GM21619 (cell line): ENCODE results near the gene PDPR.
"Not testable (repeated sequence)": the region's sequence is repeated elsewhere in the genome, so short reads cannot be mapped to it uniquely, and the experiment has no call there.

ENCODE experiments used
- ATAC-seq: cut with Tn5 transposase; IDR thresholded peaks from one replicate; pipeline ENCODE4 v1.9.1; 2021; ENCODE audit not compliant: unreplicated experiment

PDPR gene

DNA sequence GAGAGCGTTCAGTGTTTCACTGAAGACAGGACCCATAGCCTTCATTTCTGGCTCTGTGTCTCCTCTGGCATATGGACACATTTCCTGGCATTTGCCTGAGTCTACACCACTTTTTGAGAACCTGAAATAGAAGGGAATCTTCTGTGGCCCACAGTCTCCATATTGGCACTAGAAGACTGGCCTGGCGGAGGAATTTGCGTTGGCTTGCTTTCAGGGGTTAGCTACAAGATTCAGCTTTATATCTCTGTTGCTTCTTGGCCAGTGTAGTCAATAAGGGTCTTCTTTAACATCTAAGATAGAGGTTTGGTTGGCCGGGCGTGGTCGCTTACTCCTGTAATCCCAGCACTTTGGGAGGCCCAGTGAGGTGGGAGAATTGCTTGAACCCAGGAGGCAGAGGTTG is 46.7 kb downstream of the PDPR start:
- no peak for ATAC-seq

DNA sequence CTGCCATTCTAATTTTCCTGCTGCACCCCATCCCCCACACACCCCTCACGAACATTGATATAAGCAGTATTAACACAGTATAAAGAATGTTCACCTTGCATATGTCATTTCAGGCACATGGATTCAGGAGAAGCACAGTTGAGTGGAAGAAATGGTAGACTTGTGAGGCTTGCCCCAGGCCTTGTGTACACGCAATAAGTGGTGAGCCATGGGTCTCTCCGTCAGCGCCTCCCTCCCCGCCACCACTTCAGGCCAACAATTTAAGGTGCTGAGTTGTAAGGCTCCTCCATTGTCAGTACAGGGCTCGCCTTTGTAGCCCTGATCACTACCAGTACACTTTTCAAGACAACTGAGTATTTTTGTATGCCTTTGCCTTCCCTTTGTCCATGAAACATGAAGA is 47.2 kb downstream of the PDPR start:
- ATAC-seq, result no peak

- ATAC-seq, result no peak
Observed at GRCh38 chr16:70162041-70162451, 47.9 kb downstream of the PDPR start.

DNA sequence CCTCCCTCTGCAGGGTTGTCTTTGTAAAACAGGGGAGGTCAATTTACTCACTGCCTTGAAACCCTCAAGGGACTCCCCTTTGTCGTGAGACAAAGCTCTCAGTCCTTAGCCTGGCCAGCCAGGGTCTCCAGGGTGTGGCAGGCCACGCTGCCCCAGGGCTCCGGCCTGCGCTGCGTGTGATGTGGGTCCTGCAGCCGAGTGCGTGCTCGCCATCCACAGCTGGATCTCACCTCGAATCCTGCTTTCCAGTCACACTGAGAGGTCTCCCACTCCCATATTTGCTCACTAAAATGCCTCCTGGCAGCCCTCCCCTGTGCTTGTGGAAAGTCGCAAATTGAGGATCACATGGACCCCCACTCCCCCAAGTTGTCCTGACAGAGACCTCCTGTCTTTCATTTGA is 49.5 kb downstream of the PDPR start:
- ATAC-seq, result no peak

GRCh38 chr16:70166688-70167087 is 52.6 kb downstream of the PDPR start:
- not testable (repeated sequence) for ATAC-seq

DNA sequence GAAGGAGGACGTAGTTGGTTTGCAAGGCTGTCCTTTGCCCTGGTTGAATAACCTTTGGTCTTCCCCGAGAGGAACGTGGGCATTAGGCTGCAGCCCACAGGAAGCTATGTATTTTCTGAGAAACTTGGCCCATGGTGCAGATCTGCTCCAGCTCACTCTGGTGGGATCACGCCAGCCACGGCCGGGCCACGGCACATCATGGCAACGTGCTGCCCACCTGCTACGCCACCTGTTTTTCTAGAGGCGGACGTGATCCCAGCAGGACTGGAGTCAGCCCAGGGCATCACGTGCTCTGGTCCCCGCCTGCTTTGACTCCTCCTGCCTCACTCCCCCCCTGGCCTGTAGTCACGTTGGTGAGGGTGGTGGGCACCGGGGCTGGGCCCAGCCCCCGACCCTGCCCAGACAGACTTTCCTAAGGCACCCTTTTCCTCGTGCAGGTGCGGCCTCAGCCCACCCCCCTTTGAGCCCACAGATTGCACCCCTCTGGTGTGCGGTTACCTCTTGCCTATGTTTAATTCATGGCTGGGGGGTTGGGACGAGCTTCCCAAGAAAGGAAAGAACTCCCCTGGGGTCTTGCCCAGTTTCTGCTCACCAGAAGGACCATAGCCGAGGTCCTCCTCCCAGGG is 59.2 kb downstream of the PDPR start, which contains the start of gene CLEC18C:
TSS of gene CLEC18C (plus strand) at position 576 of the 626 bp plus-strand sequence. CDS start 492 bp downstream, outside the sequence.
- ATAC-seq, result not testable (repeated sequence)

- not testable (repeated sequence) for ATAC-seq
Observed at GRCh38 chr16:70173916-70174315, 59.8 kb downstream of the PDPR start.

DNA sequence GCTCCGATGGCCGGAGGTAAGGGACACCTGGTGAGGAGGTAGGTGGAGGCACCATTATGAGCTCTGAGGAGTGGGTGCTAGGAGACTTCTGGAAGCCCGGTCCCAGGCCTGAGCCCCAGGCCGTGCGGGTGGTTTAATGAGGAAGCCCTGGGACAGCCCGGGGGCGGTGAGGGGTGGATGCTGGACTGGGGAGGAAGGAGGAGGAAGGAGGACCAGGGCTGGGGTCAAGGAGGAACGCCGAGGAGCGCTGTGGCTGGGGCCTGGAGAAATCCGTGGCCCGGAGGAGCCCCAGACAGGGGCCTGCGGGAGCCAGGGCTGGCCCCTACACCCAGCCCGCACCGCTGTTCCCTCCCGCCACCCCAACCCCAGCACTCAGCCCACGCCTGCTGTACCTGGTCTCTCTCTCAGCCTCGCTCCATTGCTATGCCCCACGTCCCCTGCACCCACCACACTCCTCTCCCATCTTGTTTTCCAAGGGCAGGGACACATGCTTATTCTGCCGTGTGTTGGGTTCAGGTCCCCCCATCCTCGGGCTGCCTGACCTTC is 60.3 kb downstream of the PDPR start:
- not testable (repeated sequence) for ATAC-seq

- not testable (repeated sequence) for ATAC-seq
Observed at GRCh38 chr16:70187858-70188607, 73.9 kb downstream of the PDPR start.

DNA sequence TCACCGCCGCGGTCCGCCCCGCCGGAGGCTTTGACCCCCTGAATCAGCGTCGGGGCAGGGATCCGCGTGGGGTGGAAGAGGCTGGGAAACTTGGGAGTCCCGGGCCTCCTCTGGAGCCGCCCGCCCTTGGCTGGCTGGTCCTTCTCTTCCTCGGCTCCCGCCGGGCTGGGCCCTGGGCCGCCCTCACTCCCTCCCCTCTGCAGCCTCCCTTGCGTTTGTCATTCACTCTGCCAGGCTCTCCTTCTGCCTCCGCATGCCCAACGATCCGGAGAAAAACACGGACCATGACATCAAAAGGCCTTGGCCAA is 74.4 kb downstream of the PDPR start:
- ATAC-seq, result not testable (repeated sequence)

DNA sequence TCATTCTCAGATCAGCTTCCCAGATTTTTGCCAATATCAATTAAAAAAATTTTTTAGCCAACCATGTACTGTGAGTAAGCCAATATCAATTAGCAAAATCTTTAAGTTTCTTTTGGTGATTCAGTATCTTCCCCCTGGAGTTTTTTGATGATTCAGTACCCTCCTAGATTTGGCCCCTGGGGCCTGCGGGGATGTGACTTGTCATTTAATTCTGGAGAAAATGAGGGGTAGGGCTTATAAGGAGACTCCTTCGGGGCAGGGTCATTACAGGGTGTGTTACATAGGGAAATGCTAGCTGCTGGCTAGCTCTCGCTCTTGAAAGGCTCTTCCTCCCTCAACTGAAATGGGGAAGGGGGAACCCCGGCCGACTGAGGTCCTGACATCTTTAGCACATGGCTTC is 76.4 kb downstream of the PDPR start:
- not testable (repeated sequence) for ATAC-seq

- not testable (repeated sequence) for ATAC-seq
Observed at GRCh38 chr16:70196683-70197300, 82.7 kb downstream of the PDPR start.

DNA sequence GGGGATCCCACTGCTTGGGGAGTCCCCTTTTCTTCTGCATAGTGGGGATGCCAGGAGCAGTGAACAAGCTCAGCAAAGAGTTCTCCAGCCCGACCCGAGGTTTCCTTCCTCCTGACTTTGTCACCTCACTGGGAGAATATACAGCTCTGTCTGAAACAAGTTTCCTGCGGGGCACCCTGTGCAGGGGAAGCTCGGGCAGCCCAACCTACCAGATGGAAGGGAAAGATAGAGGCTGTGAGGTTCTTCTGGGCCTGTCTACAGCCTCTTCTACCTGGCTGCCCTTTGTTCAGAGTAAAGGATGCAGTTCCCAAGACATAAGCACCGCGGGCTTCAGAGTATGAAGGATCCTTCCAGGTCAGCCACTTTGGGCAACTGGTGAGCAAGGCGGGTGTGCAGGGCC is 83.5 kb downstream of the PDPR start:
- ATAC-seq, result not testable (repeated sequence)

- ATAC-seq, result not testable (repeated sequence)
Observed at GRCh38 chr16:70198230-70198629, 84.1 kb downstream of the PDPR start.

DNA sequence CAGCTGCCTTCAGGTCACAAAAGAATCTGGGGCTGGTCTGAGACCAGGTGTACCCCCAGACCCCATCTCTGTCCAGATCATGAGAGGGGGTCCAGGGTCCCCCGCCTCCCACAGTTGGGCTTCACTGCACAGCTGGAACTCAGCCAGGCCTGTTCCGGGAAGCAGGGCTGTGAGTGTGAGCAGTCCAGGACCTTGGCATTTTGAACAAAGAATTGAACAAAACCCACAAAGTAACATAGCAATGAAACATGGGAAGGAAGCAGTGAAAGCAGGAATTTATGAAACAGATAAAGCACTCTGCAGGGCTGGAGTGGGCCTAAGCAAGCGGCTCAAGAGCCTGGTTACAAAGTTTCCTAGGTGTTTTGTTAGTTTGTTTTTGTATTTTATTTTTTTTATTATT is 84.5 kb downstream of the PDPR start:
- not testable (repeated sequence) for ATAC-seq

DNA sequence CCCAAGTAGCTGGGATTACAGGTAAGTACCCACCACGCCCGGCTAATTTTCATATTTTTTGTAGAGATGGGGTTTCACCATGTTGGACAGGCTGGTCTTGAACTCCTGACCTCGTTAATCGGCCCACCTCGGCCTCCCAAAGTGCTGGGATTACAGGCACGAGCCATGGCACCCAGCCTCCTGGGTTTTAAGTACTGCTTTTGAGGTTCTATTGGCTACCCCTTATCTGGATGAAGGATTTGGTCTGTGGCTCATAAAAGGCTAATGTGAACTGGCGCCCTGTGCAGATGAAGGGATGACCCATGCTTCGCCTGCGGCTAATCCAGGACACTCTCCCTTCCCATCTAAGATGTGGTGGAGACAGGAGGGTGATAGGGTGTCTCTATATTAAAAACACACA is 85.0 kb downstream of the PDPR start:
- not testable (repeated sequence) for ATAC-seq

- ATAC-seq, result not testable (repeated sequence)
Observed at GRCh38 chr16:70200063-70200462, 85.9 kb downstream of the PDPR start.

- not testable (repeated sequence) for ATAC-seq
Observed at GRCh38 chr16:70203508-70203907, 89.4 kb downstream of the PDPR start.

- ATAC-seq, result not testable (repeated sequence)
Observed at GRCh38 chr16:70204010-70204409, 89.9 kb downstream of the PDPR start.

- ATAC-seq, result not testable (repeated sequence)
Observed at GRCh38 chr16:70204668-70205405, 90.7 kb downstream of the PDPR start.

DNA sequence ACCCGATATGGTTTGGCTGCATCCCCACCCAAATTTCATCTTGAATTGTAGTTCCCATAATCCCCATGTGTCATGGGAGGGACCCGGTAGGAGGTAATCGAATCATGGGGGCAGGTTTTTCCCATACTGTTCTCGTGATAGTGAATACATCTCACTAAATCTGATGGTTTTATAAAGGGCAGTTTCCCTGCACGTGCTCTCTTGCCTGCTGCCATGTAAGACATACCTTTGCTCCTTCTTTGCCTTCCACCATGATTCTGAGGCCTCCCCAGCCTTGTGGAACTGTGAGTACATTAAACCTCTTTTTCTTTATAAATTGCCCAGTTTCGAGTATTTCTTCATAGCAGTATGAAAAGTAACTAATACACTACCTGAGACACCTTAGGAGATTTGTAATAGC is 92.2 kb downstream of the PDPR start:
- ATAC-seq, result not testable (repeated sequence)
